Stimulated activated CD8-positive, alpha-beta memory T cell treated with anti-CD3 and anti-CD28 coated beads, Interleukin-15, amount 100 ng/mL, for 1 hour (primary cell): ENCODE data around the gene MXRA5.
"Not testable (repeated sequence)": the region's sequence is repeated elsewhere in the genome, so short reads cannot be mapped to it uniquely, and the experiment has no call there.

Experiments used
- DNase-seq: peaks from one replicate; pipeline ENCODE4 v3.0.0-alpha.2; 2020; ENCODE audit warnings: low read depth

MXRA5 gene

DNA sequence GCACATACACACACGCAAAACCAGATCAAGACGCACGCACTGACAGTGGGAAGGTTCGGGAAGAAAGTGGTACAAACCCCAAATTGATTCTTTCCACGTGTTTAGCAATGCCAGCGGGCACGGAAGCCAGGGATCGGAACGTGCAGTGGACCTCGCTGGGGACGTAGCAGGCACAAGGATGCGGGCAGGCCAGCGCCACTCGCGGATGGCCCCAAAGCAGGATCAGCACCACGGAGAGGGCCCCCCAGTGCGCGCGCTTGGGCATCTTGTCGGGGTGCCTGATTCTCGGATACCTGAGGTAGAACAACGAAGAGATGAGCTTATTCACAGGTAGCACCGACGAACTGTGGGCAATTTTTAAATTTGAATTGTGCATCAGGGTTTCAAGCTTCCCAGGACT, 2.9 kb downstream of the MXRA5 start:
- DNase-seq = not testable (repeated sequence)

DNA sequence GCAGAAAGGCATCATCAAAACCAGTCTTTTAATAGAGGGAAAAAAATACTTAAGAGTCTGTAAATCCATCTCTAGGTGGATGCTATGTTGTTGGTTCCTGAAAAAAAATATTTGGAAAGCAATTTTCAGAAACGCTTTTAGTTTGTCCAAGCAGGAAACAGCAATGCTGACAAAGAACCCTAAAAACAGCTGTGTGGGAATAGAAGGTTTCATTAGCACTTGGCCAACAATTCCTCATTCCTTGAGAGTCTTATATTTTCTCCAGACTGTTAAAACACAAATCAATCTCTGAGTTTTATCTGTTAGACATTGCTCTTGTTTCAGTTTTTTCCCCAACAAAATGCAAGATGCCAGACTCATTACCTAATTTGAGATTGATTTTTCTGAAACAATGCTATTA, 6.4 kb downstream of the MXRA5 start:
- DNase-seq = no peak

DNA sequence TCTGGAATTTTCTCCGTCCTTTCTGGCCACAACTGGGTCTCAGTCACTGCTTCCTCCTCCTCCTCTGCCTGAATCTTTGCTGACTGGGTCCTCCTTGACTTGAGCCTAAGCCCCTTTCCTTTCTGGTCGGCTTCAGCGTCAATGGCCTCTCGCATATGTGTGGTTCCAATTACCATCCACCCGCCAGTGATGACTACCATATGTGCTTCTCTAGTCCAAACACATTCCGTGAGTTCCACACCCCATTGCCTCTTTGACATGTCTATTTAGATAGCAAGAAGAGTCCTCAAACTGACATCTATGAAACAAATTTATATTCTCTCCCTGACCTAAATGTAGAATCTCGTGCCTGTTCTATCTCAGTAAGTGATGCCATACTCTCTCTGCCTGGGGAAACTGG, 19.8 kb downstream of the MXRA5 start:
- DNase-seq = no peak

DNA sequence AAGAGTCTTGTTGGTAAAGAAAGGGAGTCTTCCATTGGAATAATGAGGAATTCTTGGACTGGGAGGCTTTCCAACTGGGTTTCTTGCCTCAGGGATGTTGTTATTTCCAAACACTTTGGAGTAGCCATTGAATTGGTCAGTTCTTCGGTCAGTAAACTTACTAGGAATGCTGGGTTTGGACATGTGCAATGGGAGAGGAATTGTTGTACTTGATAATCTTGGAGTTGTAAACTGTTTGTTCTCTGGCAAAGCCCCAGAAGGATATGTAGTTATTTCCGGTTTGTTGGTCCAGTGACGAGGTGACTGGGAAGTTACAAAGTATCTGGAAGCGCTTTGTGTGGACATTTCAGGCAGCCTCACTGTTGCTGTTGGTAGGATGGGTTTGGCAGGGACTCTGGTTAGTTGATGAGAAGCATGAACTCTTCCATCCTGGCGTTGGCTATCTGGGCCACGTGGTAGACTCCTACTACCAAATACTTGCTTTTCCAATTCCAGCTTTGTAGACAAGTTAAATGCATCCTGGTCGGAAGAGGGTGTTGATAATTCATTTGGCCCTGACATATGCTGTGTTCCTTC, 25.9 kb downstream of the MXRA5 start:
- no peak for DNase-seq

DNA sequence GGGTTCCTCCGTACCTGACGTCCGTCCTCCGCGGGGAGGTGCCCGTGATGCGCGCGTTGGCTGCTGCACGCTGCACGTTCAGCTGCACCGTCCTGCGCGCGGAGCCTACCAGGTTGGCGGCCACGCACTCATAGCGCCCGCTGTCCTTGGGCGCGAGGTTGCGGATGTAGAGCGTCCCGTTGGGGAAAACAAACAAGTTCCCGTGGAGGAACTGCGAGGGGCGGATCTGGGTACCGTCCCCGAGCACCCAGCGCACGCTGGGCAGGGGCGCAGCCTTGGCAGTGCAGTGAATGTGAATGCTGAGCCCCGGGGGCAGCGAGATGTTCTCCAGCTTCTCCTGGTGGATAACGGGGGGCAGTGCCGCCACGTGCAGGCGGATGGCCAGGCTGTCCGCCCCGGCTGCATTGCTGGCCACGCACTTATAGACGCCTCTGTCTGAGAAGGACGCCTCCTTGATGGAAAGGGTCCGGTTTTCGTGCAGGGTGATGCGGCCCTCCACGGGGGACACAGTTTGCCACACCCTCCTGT, 29.2 kb downstream of the MXRA5 start:
- no peak for DNase-seq

DNA sequence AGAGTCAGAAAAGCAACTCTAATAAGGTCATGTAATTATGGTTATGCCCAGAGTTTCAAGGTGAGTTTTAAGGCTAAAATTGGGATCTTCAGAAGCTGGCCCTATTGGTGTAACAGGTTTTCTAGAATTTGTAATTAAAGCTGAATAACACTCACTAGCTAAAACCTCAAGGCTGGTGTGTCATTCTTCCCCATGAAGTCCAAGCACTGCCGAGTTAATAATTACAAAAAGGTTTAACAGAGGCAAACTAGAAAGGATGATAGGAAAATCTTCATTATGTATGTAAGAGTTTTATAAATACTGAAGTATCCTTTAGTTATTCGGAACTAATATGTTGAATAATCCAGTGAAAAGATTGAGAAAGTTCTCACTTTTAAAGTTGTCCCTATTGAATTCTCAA, 34.3 kb downstream of the MXRA5 start:
- no peak for DNase-seq

DNA sequence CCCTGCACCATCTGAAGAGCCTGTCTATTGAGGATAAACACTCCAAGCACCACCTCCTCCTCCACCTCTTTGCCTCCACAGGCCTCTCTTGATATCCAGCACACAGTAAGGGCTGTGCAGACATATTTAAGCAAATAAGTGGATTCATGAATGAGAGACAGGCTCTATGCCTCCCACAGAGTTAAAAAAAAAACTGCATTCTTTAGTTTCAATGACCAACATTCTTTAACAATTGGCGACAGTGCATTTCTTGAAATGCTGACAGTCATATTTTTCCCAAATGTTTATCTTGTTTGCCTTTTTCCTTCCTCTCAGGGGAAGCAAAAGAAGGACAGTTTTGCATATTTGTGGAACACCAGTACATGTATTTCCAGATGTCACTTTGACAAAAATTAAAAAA, 38.6 kb downstream of the MXRA5 start:
- no peak for DNase-seq

DNA sequence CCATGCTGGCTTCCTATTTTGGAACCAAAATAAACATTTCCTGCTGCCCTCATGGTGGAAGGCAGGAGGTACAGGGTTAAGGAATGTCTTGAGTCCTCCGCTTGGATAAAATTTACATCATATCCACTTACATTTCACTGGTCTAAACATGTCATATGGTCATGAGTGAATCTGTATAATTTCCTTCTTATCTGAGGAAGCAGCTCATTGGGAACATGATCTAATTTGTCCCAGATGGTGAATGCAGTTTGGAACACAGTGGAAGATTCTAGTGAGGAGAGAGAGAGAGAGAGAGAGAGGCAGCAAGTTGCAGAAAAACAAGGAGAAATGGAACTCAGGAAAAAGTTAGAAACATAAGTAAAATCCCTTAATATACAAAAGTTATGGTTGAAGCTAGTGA, 46.8 kb downstream of the MXRA5 start:
- no peak for DNase-seq

DNA sequence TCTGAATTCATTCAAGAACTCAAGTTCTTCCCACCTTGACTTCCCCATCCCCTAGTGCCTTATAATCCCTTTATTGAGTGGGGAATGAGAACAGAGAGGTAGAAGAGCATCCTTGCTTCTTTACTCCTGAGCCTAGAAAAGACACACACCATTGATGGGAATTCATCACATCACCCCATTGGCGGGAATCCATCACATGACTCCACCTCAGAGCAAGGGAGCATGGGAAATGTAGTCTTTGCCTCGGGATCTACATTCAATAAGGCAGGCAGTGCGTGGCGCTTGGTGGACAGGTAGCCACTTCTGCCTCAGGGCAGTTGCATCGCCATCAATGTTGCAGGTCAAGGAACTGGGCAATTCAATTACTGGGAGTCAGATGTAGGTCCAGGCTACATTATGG, 50.7 kb downstream of the MXRA5 start:
- no peak for DNase-seq

DNA sequence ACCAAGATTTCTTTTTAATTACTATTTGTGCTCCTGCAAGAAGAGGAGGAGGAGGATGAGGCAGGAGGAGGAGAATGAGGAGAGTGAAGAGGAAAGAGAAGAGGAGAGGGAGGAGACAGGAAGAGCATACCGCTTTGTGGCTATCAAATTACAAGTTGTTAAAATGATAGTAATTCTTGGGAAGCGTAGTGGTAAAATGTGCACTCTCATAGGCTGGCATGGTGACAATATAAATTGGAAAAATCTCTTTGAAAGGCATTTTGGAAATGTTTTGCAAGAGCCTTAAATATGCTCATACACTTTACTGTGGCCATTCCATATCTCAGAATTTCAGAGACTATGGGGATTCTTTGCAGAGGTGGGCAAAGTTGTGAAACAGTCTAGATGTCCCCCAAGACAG, 53.2 kb downstream of the MXRA5 start:
- DNase-seq = no peak

DNA sequence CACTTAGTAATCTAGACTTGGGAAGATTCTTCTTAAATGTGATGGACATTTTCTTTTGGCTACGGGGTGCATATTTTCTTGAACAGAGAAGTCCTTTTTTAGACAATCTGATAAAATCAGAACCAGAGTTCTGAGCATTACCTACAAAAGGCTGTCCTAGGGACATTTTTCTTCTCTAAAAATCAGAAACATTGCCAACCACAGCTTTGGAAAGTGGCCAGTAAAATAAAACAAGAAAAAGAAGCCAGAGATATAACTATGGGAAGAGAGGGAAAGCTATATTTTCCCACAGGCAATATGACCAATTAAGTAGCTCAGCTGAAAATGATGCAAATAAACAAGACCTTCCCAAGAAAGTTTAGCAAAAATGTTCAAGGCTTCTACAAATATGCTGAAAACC, 55.9 kb downstream of the MXRA5 start:
- no peak for DNase-seq

DNA sequence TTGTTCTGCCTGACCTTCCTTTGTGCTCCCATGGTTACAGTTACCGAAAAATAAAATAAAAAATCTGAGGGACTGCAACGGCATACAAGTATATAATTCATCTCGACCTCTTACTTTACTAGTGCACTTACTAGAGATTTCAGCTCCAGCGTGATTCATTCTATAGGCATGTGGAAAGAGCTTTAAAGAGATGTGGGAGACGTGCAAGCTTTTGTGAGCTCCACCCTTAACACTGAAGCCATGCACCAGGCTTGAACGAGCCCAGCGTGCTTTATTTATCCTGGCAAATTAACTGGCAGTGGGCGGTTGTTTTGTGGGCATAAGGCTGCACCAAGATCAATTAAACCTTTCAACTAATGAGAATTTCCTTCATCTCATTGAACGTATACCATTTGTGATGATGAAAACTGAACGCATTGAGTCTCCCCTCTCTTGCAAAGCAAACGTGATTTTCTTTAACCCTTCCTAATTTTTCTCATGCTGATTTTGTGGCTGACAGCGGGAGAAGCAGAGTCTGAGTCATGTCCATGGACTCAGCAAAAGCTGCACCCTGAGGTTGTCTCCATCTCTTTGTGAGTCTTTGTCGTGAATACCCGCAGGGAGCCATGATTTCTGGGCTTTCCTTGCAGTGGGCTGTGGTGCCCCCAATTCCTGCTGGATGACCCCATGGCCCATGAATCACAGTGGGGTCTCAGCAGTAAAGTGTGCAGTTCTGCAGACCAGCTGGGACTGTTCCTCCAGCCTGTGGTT, 60.1 kb downstream of the MXRA5 start:
- no peak for DNase-seq

DNA sequence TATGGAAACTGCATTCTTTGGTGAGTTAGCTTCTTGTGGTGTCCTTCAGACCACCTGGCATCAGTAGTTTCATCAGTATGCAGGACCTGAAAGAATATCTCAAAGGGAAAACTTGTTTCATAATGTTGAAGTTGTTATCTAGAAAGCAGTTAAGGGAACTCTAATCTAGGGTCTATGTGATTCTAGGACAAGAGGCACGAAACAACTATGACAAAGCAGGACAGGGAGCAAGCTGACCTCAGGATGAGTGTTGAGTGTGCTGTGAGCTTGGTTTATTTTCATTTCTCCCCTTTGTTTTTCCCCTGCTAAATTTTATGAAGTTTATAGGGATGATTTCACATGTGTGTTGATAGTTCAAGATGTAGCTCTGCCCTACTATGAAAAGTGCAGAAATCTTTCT, 65.7 kb downstream of the MXRA5 start:
- no peak for DNase-seq

DNA sequence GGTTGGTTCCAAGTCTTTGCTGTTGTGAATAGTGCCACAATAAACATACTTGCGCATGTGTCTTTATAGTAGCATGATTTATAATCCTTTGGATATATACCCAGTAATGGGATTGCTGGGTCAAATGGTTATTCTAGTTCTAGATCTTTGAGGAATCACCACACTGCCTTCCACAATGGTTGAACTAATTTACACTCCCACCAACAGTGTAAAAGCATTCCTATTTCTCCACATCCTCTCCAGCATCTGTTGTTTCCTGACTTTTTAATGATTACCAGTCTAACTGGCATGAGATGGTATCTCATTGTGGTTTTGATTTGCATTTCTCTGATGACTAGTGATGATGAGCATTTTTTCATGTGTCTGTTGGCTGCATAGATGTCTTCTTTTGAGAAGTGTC, 72.8 kb downstream of the MXRA5 start:
- DNase-seq = not testable (repeated sequence)

DNA sequence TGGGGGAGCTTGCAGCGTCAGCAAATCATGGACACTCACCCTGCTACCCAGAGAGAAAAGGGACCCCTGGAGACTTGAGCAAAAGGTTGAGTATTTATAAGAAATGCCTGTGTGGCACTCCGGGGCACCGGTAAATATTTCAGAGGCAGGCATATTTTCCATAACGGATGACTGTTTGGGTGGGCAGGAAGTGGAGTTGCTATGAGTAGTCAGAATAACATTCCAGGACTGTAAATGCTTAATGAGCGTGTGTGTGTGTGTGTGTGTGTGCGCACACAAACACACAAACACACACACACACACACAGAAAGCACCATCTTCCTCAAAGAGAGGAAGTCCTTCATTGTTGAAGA, 74.6 kb downstream of the MXRA5 start:
- DNase-seq = no peak

DNA sequence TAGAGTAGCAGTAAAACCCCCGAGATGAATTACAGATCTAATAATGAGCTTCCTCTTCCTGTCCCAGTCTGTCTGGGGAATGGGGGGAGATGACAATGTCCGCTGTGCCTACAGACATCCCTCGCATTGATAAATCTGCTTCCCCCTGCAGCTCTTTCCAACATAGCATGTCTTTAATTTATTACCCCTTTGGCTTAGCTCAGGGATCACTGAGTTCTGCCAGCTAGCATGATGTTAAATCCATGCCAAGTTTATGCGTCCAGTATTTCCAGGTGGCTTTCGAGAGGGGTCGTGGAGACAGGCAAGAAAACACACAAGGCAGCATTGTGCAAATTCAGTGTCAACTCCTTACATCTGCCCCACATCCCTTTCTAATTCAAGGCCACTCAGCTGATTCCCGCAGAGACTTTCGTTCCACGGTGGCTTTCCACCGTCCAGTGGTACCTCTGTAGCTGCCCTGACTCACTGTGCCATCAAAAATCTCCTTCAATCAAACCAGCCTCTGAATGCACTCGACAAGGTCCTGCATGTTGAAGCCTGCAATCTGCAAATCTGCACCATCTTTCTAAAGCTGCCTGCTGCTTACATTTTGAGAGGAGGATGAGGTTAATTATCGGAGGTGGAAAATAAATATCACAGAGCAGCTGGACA, 75.1 kb downstream of the MXRA5 start:
- no peak for DNase-seq

DNA sequence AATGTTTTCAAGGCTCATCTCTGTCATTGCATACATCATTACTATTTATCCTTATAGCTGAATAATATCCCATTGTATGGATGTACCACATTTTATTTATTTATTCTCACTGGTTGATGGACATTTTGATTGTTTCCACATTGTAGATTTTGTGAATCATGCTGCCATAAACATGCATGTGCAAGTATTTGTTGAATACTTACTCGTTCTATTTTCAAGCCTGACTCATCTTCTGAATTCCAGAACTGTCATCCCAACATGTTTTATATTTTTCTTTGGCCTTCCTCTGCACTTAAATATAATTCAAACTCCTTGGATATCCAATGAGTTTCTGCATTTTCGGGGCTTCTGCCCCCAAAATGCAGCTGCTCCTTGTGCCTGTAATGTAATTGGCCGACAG, 77.6 kb downstream of the MXRA5 start:
- no peak for DNase-seq

DNA sequence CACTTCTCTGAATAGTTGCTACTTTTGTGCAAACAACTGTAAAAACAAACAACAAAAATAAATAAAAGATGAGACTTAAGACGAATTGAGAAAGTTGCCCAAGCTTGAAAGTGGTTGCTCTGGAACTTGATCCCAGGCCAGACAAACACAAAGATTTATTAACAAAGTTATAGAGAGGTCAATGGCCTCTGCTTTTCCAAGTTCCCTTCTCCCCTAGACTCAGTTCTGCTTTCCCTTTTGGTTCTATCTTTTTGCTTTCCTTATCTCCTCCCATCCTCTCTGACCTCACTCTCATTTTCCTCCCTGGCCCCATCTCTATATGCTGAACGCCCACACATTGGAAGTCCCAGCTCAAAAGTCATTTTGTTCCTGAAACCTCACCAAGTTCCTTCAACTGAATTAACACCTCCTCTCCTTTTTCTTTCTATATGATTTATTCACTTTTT, 82.7 kb downstream of the MXRA5 start:
- DNase-seq = no peak

DNA sequence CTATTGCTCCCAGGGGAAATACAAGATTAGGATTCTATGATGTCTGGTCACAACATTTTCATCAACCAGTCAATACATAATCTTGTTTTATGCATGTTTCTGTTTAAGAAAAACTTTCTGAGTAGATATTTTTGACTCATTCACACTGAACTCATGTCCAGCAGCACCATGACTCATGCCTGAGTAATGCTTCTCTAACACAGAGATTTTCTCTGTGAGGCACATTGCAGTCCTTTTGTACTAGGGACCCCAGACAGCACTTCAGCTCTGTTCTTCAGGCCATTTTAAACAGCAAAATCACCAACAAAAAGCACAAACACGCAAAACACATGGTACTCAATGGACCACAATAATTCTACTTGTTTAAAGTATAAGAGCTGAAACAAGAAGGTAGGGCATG, 83.6 kb downstream of the MXRA5 start:
- no peak for DNase-seq
